Sigmoid colon (tissue), 7 donors: ENCODE results near the gene YIPF2. TPM values are rescaled to one million over a fixed set of nuclear protein-coding genes. Genes with fewer than 3 reads are reported as not detected.

Experiments
- DNase-seq: peaks from one replicate; pipeline ENCODE4 v3.0.0-alpha.2; 2019
- H3K27ac ChIP-seq, 4 donors: fragments of 200-600 bp; sonication (generic); one replicate each; pipeline ENCODE4 v1.5.1; 2016 to 2019; ENCODE audit warnings: mild to moderate bottlenecking in 1 of 4
- H3K27me3 ChIP-seq, 3 donors: fragments of 200-600 bp; sonication (generic); one replicate each; pipeline ENCODE4 v1.5.1; 2019; ENCODE audit warnings: mild to moderate bottlenecking in 1 of 3
- H3K36me3 ChIP-seq, 4 donors: fragments of 200-600 bp; sonication (generic); one replicate each; pipeline ENCODE4 v1.5.1; 2016 to 2019
- H3K4me1 ChIP-seq, 4 donors: fragments of 200-600 bp; sonication (generic); one replicate each; pipeline ENCODE4 v1.5.1; 2017 to 2019
- H3K4me3 ChIP-seq, 4 donors: fragments of 200-600 bp; sonication (generic); one replicate each; pipeline ENCODE4 v1.5.1; 2017 to 2019; ENCODE audit warnings: mild to moderate bottlenecking in 2 of 4, moderate library complexity in 1 of 4
- H3K9me3 ChIP-seq, 4 donors: fragments of 200-600 bp in 3 of 4; sonication (generic) in 3 of 4; one replicate each; pipeline versions ENCODE4 v1.5.1 to v1.6.1; 2013 to 2019
- CTCF ChIP-seq, 4 experiments: fragments of 450-650 bp in 3 of 4; fragments of 200-600 bp in 1 of 4; IDR thresholded peaks; one replicate each; pipeline ENCODE4 v1.5.1; 2016 to 2019; ENCODE audit warnings: antibody characterized with exemption in 4 of 4, mild to moderate bottlenecking in 3 of 4, moderate library complexity in 2 of 4
- EP300 ChIP-seq, 4 donors: sonication (generic); formaldehyde crosslinking; IDR thresholded peaks; one replicate each; pipeline ENCODE4 v1.6.1; 2017; ENCODE audit warnings: antibody characterized with exemption in 4 of 4
- POLR2A ChIP-seq, 2 donors: fragments of 450-650 bp; IDR thresholded peaks; one replicate each; pipeline ENCODE4 v1.6.1; 2016; ENCODE audit warnings: antibody characterized with exemption in 2 of 2, mild to moderate bottlenecking in 2 of 2, moderate library complexity in 2 of 2
- POLR2AphosphoS5 ChIP-seq, 4 donors: sonication (generic); formaldehyde crosslinking; IDR thresholded peaks; one replicate each; pipeline ENCODE4 v1.6.1; 2017; ENCODE audit warnings: antibody characterized with exemption in 4 of 4
- WGBS, 2 donors: extraction: QIAGEN DNeasy Blood & Tissue Kit; methylation state at CpG; one replicate each; pipeline ENCODE4 v1.1.7; 2013; 5-methylcytosine and 5-hydroxymethylcytosine counted together
- intact Hi-C: fragments of 100-400 bp; cut with DNase I; formaldehyde crosslinking; loops from one replicate; pipeline ENCODE4 v1.15.1; 2023
- polyA plus RNA-seq, 3 donors: library from polyadenylated mRNA; stranded (reverse); fragments of 200-250 nt; gene quantifications; one replicate each; pipeline ENCODE4 v1.2.3, GENCODE V29; 2013
- total RNA-seq, 4 donors: library from RNA; depleted of rRNA; stranded (reverse); fragments of >200 nt; gene quantifications; one replicate each; pipeline ENCODE4 v1.1.0, GENCODE V29; 2016
- donor health status: healthy with polysubstance abuse.
- donor health status: Bipolar disorder and iron deficiency.
- donor health status: healthy.

YIPF2 gene
- total and polyA plus RNA-seq, 7 donors: 19.4 to 61.3 (median 27.7) TPM

DNA sequence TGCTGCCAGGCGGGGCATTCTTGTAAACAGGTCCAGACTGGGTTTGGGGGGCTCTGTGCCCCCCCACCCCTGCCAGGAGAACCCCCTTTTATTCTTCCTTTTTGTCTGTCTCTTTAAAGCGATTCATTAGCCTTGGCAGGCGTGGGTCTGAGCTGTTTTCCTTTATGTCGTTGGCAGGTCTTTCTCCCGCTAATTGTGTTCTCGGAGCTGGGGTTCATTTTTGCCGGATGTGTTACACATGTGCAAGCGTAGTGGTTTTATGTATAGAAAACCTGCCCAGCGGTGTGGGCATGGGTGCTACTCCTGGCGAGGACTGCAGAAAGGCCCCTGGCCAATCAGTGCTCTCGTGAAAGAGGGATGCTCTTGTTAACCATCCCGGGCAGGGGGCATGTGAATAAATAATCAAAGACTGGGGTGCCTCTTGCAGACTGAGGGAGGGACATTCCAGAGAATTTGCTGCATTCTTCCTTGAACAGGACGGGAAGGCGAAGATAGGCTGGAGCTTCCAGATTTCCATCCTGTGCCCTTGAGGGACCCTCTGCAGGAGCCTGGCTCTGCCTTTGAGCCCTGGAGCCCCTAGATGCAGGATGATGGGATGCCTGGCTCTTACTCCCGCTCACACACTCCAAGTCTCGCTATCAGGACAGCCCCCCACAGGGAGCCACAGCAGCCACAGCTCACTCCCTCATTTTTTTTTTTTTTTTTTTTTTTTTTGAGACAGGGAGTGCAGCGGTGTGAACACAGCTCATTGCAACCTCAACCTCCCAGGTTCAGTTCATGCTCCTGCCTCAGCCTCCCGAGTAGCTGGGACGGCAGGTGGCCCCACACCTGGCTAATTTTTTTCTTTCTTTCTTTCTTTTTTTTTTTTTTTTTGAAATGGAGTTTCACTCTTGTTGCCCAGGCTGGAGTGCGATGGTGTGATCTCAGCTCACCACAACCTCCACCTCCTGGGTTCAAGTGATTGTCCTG, 43.0 kb downstream of the YIPF2 start:
- intact Hi-C loops: loop anchor here (2.0 kb wide), 1 partner anchor 17 kb away; no protein-coding TSS in a partner anchor
- TF ChIP-seq CTCF (IDR thresholded peaks at IDR 0.05) (no peak), EP300 (IDR thresholded peaks at IDR 0.05) (no peak), POLR2AphosphoS5 (IDR thresholded peaks at IDR 0.05) (no peak), POLR2A (IDR thresholded peaks at IDR 0.05) (no peak)
- H3K27ac ChIP-seq: peak overlapping the region in 3 of 4 donors; percentile 73 to 78 (median 78)

GRCh38 chr19:10884274-10884673, 44.2 kb downstream of the YIPF2 start:
- intact Hi-C loops: no loop called here
- Histone ChIP-seq H3K36me3 (no peaks in the 10 kb centered on the region), H3K9me3 (no peaks in the 10 kb centered on the region), H3K4me1 (peaks cover 0 to 90% (median 74%) of the 10 kb centered on the region in 4 donors), H3K27ac (peak overlapping the region; percentile 20 to 78 (median 76)), H3K4me3 (no peak overlapping the region), H3K27me3 (no peaks in the 10 kb centered on the region)
- TF ChIP-seq POLR2AphosphoS5 (IDR thresholded peaks at IDR 0.05) (peak; percentile 54 to 87 (median 80)), CTCF (IDR thresholded peaks at IDR 0.05) (no peak)
- DNase-seq: peak; percentile 85
- WGBS, 2 donors: 74 to 93% methylated on average over 2 of the region's 2 CpGs

More for the DNA sequence above, 43.0 kb downstream of the YIPF2 start:
- no peak overlapping the region for H3K4me3 ChIP-seq
- no peaks in the 10 kb centered on the region for H3K36me3 ChIP-seq
- H3K27me3 ChIP-seq: no peaks in the 10 kb centered on the region
- 82 to 91% methylated on average over 20 of the region's 20 CpGs for WGBS, 2 donors
- peaks cover 0 to 79% (median 71%) of the 10 kb centered on the region in 4 donors for H3K4me1 ChIP-seq
- no peaks in the 10 kb centered on the region for H3K9me3 ChIP-seq
- DNase-seq: no peak

GRCh38 chr19:10882108-10882457, 46.4 kb downstream of the YIPF2 start:
- Histone ChIP-seq H3K9me3 (no peaks in the 10 kb centered on the region), H3K27me3 (no peaks in the 10 kb centered on the region), H3K4me3 (no peak overlapping the region), H3K36me3 (no peaks in the 10 kb centered on the region), H3K4me1 (peaks cover 0 to 92% (median 74%) of the 10 kb centered on the region in 4 donors), H3K27ac (no peak overlapping the region)
- TF ChIP-seq POLR2A (IDR thresholded peaks at IDR 0.05): no peak
- no peak for TF ChIP-seq POLR2AphosphoS5 (IDR thresholded peaks at IDR 0.05)
- no peak for TF ChIP-seq CTCF (IDR thresholded peaks at IDR 0.05)
- TF ChIP-seq EP300 (IDR thresholded peaks at IDR 0.05): no peak
- intact Hi-C loops: no loop called here
- no peak for DNase-seq
- 90 to 93% methylated on average over 9 of the region's 9 CpGs for WGBS, 2 donors

GRCh38 chr19:10881403-10882107, 46.9 kb downstream of the YIPF2 start:
- no peaks in the 10 kb centered on the region for H3K9me3 ChIP-seq
- H3K27ac ChIP-seq: no peak overlapping the region
- H3K4me1 ChIP-seq: peaks cover 0 to 92% (median 75%) of the 10 kb centered on the region in 4 donors
- DNase-seq: no peak
- no peaks in the 10 kb centered on the region for H3K27me3 ChIP-seq
- no peak overlapping the region for H3K4me3 ChIP-seq
- no peaks in the 10 kb centered on the region for H3K36me3 ChIP-seq
- TF ChIP-seq EP300 (IDR thresholded peaks at IDR 0.05): no peak
- TF ChIP-seq POLR2A (IDR thresholded peaks at IDR 0.05): no peak
- no peak for TF ChIP-seq CTCF (IDR thresholded peaks at IDR 0.05)
- no peak for TF ChIP-seq POLR2AphosphoS5 (IDR thresholded peaks at IDR 0.05)
- intact Hi-C loops: no loop called here
- 87 to 89% methylated on average over 14 of the region's 14 CpGs for WGBS, 2 donors
